T-helper 2 cell (primary cell): ENCODE measurements around the gene NFIX.
A peak's percentile ranks its signal among the peaks of the same experiment; 100 is the strongest.

ENCODE experiments used
- DNase-seq, 5 experiments: peaks; one replicate each; pipeline versions ENCODE4 v3.0.0 to v3.0.0-alpha.2; 2012 to 2022

Gene NFIX

DNA sequence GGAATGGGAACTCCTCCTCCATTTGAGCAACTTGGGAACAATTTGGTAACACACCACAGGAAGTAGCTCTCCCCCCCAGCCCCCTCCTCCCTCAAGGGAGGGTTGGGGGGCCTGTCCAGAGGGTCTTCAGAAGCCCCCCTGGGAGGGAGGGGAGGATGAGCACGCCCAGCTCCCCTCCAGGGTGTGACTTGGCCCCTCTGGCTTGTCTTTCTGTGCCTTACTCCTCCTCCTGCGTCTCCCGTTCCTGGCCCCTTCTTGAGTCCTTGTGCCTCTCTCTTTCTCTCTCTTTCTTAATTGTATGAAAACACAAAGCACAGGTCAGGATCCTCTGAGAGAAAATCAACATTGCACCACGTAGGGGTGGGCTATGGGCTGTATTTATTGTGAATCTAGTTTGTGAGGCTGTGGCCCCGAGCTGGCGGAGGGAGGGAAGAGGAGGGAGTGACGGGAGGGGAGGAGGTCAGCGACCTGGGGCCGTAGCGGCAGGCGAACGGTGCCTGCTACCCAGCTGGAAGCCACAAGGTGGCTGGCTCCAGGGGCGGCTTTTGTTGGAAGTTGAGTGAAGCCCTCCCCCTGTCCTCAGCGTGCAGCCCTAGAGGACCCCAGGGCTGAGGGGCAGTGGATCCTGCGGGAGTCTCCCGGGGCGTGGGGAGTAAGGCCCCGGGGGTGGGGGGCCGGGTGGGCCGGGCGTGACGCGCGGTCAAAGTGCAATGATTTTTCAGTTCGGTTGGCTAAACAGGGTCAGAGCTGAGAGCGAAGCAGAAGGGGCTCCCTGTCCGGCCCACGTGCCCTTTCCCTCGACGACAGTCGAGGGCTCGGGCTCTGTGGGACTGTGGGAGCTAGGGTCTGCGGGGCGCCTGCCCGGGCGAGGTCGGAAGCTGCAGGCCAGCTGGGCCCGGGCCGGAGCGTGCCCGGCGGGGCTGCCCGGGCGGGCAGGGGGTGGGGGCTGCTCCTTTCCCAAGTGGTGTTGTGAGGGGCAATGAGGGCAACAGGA, 101.0 kb downstream of the NFIX start:
- DNase-seq = no peak

GRCh38 chr19:13097033-13097462, 101.8 kb downstream of the NFIX start:
- DNase-seq = no peak

- no peak for DNase-seq
Observed at GRCh38 chr19:13097463-13098258, 102.4 kb downstream of the NFIX start.

DNA sequence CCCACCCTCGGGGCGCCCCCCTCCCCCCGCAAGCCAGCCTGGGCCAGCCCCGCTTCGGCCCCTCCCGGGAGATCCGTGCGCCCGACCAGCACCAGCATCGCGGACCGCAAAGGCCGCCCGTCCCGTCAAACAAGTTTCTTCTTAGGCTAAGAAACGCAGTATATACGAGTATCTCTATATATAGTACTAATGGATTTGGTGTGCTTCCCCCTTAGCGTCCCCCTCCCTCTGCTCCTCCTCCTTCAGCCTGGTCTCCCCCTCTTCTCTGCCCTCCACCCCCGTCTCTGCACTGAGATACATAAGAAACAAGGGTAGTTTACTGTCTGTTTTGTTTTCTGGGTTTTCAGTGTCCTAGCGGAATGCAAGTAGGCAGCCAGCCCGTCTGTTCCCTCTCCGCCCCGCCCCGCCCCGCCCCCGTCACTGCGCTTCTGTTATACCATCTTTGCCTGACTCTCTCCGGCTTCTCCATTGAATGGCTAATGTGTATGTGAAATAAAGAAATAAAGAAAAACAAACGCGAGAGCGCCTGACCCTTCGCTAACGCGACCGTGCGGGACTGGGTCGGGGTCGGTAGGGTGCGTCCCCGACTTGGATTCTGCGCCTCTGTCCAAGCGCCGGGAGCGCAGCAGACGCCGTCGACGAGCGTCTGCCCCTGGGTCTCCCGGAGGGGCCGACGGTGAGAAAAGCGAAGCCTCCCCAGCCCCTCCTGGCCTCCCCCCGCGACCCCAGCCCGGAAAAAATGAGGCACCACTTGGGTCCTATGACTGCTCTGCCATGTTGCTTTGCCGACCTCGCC, 103.2 kb downstream of the NFIX start:
- peak in 1 of 5 experiments; percentile 65 for DNase-seq

- peak; percentile 56 to 95 (median 75) for DNase-seq
Observed at GRCh38 chr19:13099073-13099999, 104.1 kb downstream of the NFIX start.

- DNase-seq = peak in 3 of 5 experiments; percentile 44 to 97 (median 72)
Observed at GRCh38 chr19:13100031-13100588, 104.8 kb downstream of the NFIX start.

DNA sequence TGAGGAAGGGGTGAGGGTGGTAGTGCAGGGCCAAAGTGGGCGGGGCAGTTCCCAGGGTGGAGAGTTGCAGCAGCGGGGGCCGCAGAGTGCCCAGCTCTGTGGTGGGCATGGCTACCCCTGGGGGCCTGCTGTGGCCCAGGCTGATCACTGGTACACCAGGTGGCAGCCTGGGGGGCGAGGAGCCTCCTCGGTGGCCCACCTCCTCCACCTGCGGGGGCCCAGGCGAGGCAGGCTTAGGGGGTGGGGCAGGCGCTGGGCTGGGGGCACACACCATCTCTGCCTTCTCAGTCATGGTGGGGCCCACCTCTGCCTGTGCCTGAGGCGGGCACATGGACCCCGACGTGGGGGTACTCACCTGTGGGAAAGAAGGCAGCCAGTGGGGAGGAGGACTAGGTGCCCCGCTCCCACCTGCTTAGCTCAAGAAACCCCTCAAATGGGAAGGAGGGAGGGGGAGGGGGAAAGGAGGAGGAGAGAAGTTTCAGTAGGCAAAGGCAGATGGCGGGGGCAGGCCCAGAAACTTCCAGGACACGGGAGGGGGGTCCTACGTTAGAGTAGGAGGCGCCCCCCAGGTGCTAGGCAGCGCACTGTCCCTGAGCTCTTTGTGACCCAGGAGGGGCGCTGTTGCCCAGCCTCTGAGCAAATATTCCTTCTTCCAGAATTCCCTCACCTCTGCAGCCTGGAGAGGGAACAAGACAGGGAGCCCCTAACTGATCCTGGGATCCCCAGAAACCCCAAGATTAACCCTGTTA, 105.7 kb downstream of the NFIX start:
- DNase-seq = no peak

DNA sequence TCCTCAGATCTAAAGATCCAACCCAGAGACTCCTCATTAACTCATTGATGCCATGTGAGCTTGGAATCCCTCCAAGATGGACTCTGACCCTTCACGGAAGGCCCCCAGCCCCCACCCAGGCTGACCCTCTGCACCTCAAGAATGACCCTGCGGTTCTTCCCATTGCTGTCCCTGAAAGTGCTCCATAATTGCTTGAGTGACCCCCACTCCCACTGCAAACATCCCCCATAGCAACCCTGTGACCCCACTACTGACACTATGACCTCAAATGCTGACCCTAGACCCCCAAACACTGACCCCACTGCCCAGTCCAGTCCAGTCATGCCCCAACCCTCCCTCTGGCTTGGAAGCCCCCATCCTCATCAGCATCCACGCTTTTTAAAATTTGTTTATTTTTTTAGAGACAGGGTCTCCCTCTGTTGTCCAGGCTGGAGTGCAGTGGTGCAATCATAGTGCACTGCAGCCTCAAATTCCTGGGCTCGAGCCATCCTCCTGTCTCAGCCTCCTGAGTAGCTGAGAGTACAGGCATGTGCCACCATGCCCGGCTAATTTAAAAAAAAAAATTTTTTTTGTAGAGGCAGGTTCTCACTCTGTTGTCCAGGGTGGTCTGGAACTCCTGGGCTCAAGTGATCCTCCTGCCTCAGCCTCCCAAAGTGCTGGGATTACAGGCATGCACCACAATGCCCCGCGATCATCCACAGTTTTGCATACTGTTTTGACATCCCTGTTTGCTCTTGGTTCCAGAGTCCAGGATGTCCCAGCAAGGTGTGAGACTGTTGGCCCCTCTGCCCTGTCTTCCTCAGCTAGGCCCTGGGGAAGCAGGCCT, 106.5 kb downstream of the NFIX start:
- DNase-seq = no peak

GRCh38 chr19:13102416-13102665, 107.1 kb downstream of the NFIX start:
- DNase-seq = no peak

DNA sequence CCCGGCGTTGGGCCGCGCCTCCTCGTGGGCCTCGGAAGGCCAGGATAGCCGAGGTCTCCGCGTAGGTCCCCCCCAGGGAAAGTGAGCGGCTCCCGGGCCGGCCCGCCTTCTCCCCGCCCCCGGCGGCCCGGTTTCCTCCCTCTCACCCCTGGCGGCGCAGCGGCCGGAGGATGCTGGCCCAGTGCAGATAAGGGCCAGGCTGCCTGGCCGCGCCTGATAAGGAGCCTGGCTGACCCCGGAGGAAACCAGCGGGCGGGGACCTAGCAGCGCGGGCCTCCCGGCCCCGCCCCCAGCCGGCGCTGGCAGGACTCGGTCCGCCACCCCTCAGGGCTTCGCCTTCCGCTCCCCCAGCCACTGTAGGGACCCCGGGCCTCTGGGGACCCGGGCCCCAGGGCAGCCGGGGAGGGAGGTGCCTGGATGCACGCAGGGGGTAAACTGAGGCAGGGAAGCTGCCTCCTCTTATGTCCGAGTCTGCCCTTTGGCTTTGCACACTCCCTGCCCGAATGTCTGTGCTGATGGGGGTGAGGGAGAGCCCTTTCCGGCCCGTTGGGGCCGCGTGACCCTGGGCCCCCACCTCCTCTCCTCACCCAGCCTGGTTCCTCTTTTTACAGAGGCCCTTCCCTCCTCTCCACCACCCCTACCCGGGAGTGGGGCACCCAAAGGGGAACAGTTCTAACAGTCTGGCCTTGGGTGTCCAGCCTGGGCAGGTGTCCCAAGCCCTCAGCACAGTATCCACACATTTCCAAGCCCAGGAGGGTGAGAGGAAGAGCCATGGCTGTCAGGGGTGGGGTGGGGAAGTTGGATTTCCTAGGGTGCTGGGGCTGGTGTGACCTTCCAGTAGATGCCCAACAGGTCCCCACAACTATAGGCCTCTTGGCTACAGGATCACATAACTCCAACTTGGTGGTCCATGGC, 107.6 kb downstream of the NFIX start, which contains the start of gene LYL1:
Gene LYL1, minus strand, starts transcription at position 193 of the 915 bp plus-strand sequence. CDS start 1,687 bp downstream, outside the sequence.
- DNase-seq = peak in 1 of 5 experiments; percentile 34

DNA sequence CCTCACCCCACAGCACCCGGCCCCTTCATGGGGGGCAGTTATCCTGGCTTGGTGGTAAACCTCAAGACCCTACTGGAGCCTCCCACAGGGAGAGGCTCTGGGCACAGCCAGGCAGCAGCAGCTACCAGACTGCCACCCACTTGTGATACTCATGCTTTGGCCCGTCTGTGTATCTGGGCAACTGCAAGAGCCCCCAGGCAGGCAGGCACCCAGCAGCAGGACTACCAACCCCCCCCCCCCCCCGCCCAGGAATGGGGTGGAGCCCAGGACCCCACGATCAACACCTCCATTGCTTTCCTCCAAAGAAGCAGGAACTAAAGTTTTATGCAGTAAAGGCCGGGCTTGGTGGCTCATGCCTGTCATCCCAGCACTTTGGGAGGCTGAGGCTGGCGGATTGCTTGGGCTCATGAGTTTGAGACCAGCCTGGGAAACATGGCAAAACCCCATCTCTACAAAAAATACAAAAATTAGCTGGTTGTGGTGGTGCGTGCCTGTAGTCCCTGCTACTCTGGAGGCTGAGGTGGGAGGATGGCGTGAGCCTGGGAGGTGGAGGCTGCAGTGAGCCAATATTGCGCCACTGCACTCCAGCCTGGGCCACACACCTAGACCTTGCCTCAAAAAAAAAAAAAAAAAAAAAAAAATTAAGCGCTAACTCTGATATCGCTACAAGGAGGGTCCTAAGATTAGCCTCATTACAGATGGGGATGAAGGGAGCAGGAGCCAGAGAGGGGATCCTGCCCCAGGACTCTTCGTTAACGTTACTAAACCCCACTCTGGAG, 108.5 kb downstream of the NFIX start:
- no peak for DNase-seq

DNA sequence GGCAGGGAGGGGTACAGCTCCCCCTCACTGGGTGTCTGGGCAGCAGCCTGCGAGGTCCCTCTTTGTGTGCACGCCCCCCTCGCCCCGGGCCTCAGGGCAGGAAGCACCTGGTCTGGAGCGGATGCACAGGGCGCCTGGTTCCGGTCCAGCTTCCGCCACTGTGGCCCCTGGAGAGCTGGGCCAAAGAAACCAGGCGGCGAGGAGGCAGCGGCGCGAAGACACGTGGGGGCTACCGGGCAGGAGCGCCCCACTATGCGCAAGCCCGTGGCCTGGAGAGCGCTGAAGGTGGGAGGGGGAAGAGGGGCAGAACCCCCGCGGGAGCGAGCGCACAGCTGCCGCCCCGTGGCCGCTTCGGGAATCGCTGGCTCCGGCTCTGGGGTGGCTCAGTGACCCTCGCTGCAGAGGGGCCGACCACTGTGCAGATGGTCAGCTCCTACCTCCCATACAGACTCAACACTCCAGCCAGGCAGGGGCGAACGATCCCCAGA, 109.1 kb downstream of the NFIX start:
- DNase-seq = peak; percentile 45 to 71 (median 49)

DNA sequence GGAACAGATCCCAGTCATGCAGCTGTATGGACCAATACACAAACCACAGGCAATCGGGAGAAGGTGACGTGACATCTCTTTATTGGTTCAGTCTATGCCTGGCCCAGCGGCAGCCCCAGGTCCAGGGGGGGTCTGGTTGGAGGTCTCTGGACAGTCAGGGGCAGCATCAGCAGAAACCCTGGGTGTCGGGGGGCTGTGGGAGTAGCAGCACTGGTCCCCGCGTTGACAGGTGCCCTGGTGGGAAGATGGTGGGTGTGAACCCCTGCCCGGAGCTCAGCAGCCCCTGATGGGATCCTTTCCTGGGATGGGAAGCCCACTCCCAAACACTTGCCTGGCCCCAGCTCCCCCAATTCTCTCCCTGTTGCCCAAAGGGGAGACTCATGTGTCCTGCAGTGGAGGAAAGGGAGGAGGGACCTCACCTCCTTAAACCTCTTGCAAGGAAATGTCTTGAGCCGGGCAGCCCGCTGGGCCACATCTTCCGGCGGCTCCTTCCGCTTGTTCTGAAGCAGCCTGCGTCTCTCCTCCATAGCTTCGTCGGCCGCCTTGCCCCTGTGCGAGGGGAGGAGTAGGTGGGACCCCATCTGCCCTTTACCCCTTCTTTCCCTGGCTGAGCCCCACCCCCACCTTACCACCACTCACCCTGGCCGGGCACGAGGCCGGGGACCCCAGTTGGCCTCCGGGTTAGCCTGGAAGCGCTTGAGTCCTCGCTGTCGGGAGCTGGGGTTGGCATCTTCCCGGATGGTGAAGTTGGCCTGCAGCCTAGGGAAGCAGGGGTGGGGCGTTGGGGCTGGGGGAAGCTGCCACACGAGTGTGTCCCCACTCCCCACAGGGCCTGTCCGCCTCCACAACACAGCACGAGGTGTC, 109.8 kb downstream of the NFIX start:
- DNase-seq = peak in 1 of 5 experiments; percentile 64

DNA sequence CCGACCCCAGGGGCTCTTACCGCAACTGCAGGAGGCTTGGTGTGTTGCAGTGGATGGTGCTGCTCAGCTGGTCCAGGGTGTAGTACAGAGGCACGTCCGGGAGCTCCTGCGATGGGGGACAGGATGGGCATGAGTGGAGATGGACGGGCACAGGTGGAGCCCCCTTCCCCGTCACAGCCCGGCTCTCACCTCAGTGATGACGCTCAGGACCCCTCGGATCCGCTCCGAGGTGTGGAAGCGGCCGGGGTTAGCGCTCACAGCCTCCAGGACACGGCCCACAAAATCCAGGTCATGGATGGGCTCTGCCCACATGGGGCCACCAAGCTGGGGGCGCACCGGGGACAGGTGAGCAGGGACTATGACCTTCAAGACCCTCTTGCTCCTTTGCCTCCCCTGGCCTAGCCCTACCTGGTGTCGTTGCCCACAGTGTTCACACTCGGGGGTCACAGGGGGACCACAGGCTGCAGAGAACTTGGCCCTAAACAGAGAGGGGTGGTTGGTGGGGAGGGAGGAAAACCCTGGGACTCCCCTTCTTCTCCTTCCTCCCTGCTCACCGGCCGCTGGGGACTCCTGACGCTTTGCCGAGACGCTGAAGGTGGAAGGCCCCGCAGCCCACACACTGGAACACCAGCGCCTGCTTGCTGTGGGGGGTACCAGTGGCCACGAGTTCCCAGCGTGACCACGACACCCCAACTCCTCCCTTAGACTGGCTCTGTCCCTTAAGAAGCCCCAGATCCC, 114.3 kb downstream of the NFIX start:
- no peak for DNase-seq

GRCh38 chr19:13110099-13110610, 114.9 kb downstream of the NFIX start:
- no peak for DNase-seq
